NCI-H2196 (cell line): ENCODE data around the gene OR11H6.
"Not testable (repeated sequence)": the region's sequence is repeated elsewhere in the genome, so short reads cannot be mapped to it uniquely, and the experiment has no call there.

Source experiments
- DNase-seq: peaks from one replicate; lab custom pipeline; 2025; ENCODE audit not compliant: unreplicated experiment; lab: John Stamatoyannopoulos, UW

The OR11H6 gene, protein sequence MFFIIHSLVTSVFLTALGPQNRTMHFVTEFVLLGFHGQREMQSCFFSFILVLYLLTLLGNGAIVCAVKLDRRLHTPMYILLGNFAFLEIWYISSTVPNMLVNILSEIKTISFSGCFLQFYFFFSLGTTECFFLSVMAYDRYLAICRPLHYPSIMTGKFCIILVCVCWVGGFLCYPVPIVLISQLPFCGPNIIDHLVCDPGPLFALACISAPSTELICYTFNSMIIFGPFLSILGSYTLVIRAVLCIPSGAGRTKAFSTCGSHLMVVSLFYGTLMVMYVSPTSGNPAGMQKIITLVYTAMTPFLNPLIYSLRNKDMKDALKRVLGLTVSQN

DNA sequence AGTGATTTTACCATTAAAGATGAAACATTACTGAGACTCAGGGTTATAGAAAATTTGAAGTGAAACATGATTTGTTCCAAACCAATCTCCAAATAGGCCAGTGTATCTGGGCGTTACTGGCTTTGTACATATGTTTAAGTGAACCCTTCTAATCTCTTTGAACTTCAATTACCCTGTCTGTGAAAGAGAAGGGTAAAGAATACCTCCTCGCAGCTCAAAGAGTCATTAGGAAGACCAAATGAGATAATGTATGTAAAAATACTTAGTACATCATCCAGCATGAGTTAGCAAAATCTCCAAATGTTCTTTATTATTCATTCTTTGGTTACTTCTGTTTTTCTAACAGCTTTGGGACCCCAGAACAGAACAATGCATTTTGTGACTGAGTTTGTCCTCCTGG, at the start of gene OR11H6:
TSS of gene OR11H6 (plus strand) at position 301 of the 400 bp plus-strand sequence. CDS start at position 301, 0 bp downstream.
- no peak for DNase-seq

DNA sequence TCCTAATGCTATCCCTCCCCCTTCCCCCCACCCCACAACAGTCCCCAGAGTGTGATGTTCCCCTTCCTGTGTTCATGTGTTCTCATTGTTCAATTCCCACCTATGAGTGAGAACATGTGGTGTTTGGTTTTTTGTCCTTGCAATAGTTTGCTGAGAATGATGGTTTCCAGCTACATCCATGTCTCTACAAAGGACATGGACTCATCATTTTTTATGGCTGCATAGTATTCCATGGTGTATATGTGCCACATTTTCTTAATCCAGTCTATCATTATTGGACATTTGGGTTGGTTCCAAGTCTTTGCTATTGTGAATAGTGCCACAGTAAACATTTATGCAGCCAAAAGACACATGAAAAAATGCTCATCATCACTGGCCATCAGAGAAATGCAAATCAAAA, 49.3 kb upstream of the OR11H6 start:
- not testable (repeated sequence) for DNase-seq

DNA sequence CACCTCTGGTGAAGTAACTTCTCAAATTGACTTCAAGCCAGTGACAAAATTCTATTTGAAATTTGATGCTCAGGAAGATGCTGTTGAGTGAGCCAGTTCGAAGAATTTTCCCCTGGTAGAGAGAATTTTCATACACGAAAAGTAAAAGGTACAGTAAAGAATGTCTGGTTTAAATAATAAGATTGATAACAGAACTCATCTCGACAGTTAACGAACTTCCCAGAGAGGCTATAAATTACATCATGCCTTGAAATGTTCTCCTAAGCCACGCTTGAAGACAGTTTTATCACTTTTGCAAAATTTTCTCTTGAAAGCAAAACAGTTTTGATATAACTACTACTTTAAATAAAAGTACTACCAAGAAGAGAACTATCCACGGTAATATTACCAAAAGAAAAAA, 47.2 kb upstream of the OR11H6 start:
- DNase-seq: no peak

DNA sequence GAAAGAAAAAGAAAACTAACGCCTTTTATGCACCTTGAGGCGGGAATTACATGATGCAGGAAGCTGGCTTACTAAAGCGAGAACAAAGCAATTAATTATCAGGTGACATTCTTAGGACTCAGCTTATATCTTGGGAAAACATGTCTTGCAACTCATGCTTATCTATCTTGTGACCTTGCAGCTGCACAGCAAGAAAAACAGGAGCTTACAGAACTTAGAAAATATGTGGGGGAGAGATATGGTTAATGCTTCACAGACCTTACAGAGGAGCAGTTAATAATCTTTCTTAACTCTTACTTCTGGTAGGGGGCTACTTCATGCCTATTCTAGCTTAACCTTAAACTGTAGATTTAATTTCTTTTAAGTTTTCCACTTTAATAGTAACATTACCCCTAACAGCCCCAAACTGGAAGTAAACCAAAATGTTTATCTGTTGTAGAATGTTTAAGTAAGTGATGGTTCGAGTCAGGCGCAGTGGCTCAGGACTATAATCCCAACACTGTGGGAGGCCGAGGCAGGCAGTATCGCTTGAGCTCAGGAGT, 46.0 kb upstream of the OR11H6 start:
- DNase-seq: no peak

DNA sequence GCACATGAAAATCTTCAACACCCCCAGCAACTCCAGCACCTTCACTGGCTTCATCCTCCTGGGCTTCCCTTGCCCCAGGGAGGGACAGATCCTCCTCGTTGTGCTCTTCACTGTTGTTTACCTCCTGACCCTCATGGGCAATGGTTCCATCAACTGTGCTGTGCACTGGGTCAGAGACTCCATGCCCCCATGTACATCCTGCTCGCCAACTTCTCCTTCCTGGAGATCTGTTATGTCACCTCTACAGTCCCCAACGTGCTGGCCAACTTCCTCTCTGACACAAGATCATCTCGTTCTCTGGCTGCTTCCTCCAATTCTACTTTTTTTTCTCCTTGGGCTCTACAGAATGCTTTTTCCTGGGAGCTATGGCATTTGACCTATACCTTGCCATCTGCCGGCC, 44.3 kb upstream of the OR11H6 start:
- DNase-seq: no peak

DNA sequence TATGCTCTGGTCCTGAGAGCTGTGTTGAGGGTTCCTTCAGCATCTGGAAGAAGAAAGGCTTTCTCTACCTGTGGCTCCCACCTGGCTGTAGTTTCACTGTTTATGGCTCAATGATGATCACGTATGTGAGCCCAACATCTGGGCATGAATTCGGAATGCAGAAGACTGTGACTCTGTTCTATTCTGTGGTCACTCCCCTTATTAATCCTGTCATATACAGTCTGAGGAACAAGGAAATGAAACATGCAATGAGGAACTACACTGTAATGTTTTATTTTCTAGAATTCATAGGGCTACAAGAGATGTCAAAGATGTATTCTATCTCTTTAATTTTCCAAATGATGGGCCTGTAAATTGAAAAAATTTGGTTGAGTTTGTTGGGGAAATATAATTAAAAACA, 43.6 kb upstream of the OR11H6 start:
- DNase-seq: no peak

DNA sequence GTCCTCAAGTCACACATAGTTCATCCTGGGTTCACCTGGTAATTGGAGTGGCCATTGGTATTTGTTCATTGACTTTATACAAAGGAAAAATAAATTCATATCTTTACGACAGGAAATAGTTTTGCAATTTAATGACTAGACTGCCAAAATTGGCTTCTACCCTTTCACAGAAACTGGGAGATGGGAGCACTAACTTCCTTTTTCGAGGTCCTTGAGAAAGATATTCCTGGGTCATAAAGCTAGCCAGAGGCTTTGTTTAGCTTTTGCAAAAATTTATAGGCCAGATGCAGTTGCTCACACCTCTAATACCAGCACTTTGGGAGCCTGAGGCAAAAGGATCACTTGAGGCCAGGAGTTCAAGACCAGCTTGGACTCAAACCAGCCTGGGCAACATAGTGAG, 43.0 kb upstream of the OR11H6 start:
- DNase-seq: no peak

DNA sequence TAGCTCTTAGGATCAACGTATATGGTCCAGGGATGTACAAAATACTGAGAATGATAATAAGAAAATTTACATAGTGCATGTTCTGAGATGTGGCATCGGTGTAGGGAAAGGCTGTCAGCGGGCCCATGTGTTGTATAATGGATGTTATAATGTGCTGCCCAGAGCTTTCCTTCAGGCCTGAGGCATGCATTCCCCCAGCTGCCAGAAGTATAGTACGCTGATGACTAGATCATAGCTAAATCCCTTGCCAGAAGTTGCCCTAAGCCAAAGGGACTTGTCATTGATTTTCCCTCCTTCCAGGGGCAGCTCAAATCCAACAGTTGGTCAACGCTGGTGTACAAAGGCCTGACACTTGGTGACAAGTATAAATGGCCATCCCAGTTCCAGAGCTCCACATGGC, 39.3 kb upstream of the OR11H6 start:
- no peak for DNase-seq

DNA sequence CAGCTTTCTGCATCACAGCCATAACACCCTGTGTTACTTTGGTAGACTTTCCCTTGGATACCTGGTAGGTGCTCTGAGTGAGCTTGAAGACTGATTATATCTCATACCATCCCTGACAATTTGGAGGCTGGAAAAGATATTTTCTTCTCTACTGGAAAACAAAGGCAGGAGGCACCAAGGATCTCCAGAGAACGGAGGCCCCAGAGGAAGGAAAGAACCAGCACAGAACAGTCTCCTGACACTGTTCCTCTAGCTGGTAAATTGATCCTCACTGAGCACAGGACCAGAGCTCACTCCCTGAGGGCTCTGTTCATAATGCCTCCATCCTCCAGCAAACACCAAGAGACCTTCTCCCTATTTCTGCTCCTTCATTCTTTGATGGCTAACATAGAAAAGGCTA, 32.9 kb upstream of the OR11H6 start, which contains the start of gene OR11G2:
TSS of gene OR11G2 (plus strand) at position 301 of the 400 bp plus-strand sequence. CDS start 6,542 bp downstream, outside the sequence.
- DNase-seq: no peak

DNA sequence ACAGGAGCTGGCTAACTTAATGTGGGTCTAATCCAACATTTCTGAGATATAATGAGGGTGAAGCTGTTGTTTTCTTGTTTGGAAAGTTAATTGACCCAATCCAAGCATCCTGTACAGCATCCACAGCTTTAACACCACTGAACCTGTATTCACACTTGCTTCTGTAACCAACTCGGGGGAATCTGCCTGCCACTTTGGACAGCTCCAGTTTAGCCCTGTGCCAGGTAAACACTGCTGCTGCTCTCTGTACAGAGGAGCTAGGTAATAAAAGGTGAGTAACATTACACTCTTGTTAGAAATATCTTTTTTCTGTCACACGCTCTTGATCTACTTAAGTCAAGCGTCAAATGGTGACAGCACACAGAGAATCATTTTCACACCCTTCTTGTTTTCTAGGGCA, 32.1 kb upstream of the OR11H6 start:
- no peak for DNase-seq

DNA sequence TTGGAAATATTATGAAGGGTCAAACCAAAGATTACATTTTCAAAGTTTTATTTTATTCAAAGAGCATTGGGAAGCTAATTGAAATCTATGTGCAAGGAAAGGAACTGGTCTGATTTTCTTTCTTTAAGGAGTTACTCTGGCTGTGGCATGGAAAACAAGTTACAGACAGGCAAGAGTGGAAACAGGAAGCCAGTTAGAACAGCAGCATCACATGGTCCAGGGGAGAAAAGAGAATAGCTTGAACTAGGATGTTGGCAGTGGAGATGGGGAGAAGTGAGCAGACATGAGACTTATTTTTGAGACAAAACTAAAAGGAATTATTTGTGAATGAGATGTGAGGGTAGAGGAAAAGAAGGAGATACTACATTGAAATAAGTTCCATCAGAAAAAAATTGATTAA, 29.4 kb upstream of the OR11H6 start:
- no peak for DNase-seq

DNA sequence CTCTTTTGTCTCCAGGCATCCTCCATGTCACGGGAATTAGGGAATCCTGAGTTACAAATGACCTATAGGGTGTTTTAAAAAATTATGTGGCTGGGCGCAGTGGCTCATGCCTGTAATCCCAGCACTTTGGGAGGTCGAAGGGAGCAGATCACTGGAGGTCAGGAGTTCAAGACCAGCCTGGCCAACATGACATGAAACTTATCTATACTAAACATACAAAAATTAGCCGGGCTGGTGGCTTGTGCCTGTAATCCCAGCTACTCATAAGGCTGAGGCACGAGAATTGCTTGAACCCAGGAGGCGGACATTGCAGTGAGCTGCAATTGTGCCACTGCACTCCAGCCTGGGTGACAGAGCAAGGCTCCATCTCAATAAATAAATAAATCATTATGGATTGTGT, 28.3 kb upstream of the OR11H6 start:
- DNase-seq: not testable (repeated sequence)

DNA sequence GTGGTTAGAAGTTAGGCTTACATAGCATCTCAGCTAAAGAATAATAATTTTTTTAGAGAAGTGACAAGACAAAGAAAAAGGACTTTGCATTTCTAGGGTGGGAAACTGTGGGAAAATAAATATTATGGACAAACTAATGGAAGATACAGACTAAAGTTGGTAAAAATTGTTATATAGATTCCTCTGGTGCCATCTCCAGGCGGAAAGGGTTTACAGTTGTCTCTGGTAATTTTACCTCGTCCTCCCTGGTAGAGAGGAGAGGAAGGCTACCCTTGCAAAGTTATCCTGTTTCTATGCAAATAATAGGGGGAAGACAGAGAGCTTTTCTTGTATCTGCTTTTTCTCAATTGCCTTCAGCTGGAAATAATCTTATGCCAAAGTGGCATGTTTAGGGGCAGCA, 27.6 kb upstream of the OR11H6 start:
- no peak for DNase-seq

DNA sequence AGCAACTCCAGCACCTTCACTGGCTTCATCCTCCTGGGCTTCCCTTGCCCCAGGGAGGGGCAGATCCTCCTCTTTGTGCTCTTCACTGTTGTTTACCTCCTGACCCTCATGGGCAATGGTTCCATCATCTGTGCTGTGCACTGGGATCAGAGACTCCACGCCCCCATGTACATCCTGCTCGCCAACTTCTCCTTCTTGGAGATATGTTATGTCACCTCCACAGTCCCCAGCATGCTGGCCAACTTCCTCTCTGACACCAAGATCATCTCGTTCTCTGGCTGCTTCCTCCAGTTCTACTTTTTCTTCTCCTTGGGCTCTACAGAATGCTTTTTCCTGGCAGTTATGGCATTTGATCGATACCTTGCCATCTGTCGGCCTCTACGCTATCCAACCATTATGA, 26.1 kb upstream of the OR11H6 start:
- no peak for DNase-seq

DNA sequence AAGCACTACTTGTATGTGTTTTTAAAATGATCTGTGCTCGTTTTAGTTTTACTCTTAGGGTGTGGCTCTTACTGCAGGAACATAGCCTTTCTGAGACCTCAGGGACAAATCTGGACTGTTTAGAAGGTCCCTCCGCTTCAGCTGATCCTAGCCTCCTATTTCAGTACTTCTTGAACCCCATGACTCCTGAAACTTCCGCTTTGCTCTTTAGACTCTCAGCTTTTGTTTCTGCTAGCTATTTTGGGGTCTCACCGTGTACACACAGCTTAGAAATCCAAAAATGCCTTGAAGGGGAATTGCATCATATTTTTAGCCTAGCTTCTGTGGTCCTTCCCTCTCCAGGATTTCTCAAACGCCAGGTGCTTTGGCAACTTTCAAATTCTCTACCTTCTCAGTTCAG, 24.5 kb upstream of the OR11H6 start:
- DNase-seq: no peak

DNA sequence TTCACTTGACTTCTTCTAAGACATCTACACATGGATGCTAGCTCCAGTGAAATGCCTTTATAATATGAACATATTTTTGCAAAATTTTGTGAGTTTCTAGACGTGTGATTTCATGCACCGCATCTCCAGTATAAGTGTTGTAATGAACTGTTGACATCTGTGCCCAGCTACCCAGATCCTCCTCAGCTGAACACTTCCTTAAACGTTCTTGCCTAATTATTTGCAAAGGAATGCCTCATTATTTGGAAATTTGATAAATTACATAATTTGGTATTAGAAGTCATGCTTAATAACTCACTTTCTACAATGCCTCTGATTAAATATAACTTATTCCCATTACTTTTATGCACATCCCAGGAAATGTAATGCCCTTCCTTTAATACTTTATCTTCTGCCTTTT, 18.8 kb upstream of the OR11H6 start:
- DNase-seq: no peak

DNA sequence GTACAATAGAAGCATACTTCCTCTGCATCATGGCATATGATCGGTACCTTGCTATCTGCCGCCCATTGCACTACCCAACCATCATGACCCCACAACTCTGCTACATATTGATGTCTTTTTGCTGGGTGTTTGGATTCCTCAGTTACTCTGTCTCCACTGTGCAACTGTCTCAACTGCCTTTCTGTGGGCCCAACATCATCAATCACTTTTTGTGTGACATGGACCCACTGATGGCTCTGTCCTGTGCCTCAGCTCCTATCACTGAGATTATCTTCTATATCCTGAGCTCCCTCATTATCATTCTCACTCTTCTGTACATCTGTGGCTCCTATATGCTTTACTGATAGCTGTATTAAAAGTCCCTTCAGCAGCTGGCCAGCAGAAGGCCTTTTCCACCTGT, 13.9 kb upstream of the OR11H6 start:
- DNase-seq: no peak

DNA sequence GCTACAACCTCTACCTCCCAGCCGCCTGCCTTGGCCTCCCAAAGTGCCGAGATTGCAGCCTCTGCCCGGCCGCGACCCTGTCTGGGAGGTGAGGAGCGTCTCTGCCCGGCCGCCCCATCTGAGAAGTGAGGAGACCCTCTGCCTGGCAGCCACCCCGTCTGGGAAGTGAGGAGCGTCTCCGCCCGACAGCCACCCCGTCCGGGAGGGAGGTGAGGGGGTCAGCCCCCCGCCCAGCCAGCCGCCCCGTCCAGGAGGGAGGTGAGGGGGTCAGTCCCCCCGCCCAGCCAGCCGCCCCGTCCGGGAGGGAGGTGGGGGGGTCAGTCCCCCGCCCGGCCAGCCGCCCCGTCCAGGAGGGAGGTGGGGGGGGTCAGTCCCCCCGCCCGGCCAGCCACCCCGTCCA, 11.1 kb upstream of the OR11H6 start:
- not testable (repeated sequence) for DNase-seq

DNA sequence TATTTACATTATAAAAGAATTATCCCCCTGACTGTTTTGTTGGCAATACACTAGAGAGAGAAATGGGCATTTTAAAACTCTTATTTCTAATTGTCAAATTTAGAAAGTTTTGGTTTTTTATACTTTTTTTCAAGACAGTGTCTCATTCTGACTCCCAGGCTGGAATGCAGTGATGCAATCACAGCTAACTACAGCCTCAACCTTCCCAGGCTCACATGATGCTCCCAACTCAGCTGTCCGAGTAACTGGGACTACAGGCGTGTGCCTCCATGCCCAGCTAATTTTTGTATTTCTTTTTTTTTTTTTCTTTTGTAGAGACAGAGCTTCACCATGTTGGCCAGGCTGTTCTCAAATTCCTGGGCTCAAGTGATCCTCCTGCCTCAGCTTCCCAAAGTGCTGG, 8.3 kb upstream of the OR11H6 start:
- no peak for DNase-seq

DNA sequence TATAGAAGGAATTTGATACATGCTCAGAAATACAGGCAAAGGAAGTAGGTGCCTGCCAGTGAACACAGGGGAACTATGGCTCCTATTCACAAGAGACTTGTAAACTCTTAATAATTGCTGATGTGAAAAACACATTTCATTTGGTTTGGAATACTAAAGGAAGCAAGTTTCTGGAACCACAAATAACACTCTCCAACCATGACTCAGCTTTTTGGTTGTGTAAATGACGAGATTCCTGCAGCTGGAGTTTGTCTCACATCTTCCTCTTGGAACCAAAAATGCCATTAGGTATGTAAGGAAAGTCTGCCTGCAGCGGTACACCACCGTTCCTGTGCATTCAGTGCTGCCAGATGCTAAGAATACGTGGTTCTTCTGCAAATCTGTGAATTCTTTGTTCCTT, 4.5 kb upstream of the OR11H6 start:
- DNase-seq: no peak

DNA sequence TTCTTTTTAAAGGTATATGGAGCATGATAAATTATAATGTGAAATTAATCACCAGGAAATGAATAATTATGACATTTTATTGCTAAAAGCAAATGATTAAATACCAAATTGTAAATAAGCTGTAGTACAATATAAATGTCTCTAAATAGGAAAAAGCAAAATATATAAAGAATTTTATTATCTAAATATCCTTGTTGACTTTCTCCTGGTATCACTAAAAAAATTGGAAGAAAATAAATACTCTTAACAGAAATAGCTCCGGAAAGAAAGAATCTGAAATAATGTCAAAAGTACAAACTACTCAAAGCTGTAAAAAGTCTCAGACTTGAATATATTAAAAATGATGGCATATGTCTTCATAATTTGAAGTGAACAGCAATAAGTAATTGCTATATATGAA, 5.2 kb downstream of the OR11H6 start, which contains the start of gene OR11H7:
TSS of gene OR11H7 (plus strand) at position 301 of the 400 bp plus-strand sequence.
- no peak for DNase-seq

DNA sequence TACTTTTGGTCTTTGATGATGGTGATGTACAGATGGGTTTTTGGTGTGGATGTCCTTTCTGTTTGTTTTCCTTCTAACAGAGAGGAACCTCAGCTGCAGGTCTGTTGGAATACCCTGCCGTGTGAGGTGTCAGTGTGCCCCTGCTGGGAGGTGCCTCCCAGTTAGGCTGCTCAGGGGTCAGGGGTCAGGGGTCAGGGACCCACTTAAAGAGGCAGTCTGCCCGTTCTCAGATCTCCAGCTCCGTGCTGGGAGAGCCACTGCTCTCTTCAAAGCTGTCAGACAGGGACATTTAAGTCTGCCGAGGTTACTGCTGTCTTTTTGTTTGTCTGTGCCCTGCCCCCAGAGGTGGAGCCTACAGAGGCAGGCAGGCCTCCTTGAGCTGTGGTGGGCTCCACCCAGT, 11.9 kb downstream of the OR11H6 start:
- DNase-seq: not testable (repeated sequence)
